Measurements from ENCODE around the gene TREH.
"Not testable (repeated sequence)": the region's sequence is repeated elsewhere in the genome, so short reads cannot be mapped to it uniquely, and the experiment has no call there.

Gene TREH

GRCh38 chr11:118696673-118697226, 17.3 kb upstream of the TREH start:
- no peak for DNase-seq (ENCODE audit: low read depth in 2 of 2)

- no peak for DNase-seq (ENCODE audit: low read depth in 2 of 2)
Observed at GRCh38 chr11:118694771-118695170, 15.3 kb upstream of the TREH start.

GRCh38 chr11:118694185-118694584, 14.7 kb upstream of the TREH start:
- no peak for DNase-seq (ENCODE audit: low read depth in 2 of 2)

GRCh38 chr11:118691926-118692830, 12.7 kb upstream of the TREH start:
- peak in 1 of 2 donors; percentile 24 for DNase-seq (ENCODE audit: low read depth in 2 of 2)

GRCh38 chr11:118690553-118691304, 11.3 kb upstream of the TREH start:
- no peak for DNase-seq (ENCODE audit: low read depth in 2 of 2)

GRCh38 chr11:118689852-118690552, 10.6 kb upstream of the TREH start:
- peak; percentile 56 to 65 for DNase-seq (ENCODE audit: low read depth in 2 of 2)

GRCh38 chr11:118689503-118689851, 10.0 kb upstream of the TREH start:
- DNase-seq (ENCODE audit: low read depth in 2 of 2), result no peak

- DNase-seq (ENCODE audit: low read depth in 2 of 2), result no peak
Observed at GRCh38 chr11:118688851-118689502, 9.5 kb upstream of the TREH start.

- DNase-seq (ENCODE audit: low read depth in 2 of 2), result not testable (repeated sequence)
Observed at GRCh38 chr11:118688339-118688738, 8.9 kb upstream of the TREH start.

- DNase-seq (ENCODE audit: low read depth in 2 of 2), result no peak
Observed at GRCh38 chr11:118687906-118688305, 8.5 kb upstream of the TREH start.

GRCh38 chr11:118684187-118684586, 4.7 kb upstream of the TREH start:
- DNase-seq (ENCODE audit: low read depth in 2 of 2), result no peak

GRCh38 chr11:118682939-118683338, 3.5 kb upstream of the TREH start:
- not testable (repeated sequence) for DNase-seq (ENCODE audit: low read depth in 2 of 2)

- no peak for DNase-seq (ENCODE audit: low read depth in 2 of 2)
Observed at GRCh38 chr11:118682372-118682771, 2.9 kb upstream of the TREH start.

- not testable (repeated sequence) for DNase-seq (ENCODE audit: low read depth in 2 of 2)
Observed at GRCh38 chr11:118678908-118679307, 542 bp downstream of the TREH start.

GRCh38 chr11:118677977-118678376, 1.5 kb downstream of the TREH start:
- no peak for DNase-seq (ENCODE audit: low read depth in 2 of 2)

GRCh38 chr11:118674082-118674435, 5.4 kb downstream of the TREH start:
- DNase-seq (ENCODE audit: low read depth in 2 of 2), result no peak

GRCh38 chr11:118673361-118674081, 5.9 kb downstream of the TREH start:
- no peak for DNase-seq (ENCODE audit: low read depth in 2 of 2)

- DNase-seq (ENCODE audit: low read depth in 2 of 2), result no peak
Observed at GRCh38 chr11:118672846-118673245, 6.6 kb downstream of the TREH start.

GRCh38 chr11:118671254-118671653, 8.2 kb downstream of the TREH start:
- DNase-seq (ENCODE audit: low read depth in 2 of 2), result no peak

- no peak for DNase-seq (ENCODE audit: low read depth in 2 of 2)
Observed at GRCh38 chr11:118670063-118670462, 9.4 kb downstream of the TREH start.

- DNase-seq (ENCODE audit: low read depth in 2 of 2), result no peak
Observed at GRCh38 chr11:118666371-118666770, 13.1 kb downstream of the TREH start.
